CMK (cell line): Measurements from ENCODE around the gene RPS10.

Source experiments
- DNase-seq: peaks from one replicate; pipeline ENCODE4 v3.0.0-alpha.2; 2010; ENCODE audit warnings: low read depth

RPS10 gene

DNA sequence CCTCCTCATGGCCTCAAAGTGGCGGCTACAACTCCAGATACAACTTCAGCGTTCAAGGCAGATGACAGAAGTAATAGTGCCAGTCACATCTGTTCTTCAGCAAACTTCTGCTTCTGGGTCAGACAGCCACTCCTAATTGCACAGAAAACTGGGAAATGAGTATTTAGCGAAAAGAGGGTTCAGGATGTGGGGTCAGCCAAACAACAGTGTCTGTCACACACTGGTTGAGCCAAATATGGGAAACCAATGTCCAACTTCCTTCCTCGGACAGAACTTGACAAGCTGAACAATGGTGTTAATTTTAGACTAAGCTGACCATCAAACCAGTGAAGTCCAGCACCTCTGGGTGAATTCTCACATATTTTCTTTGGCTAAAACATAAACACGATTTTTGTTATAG is 55.5 kb downstream of the RPS10 start:
- no peak for DNase-seq

DNA sequence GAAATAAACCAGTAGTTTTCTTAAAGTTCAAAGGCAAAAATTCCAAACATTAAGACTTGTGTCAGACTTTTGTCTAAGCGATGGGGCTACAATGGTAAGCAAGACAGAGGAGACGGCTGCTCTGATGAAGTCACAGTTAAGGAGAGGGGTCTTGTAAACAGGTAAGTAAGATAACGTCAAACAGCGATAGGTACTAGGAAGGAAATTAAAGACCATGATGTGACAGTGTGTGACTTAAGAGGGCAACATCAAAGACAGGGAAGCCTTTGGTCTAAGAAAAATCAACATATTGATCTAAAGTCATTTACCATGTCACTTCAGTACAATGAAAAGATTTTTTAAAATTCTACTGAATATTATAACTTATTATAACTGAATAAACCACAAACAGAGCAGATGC is 56.5 kb downstream of the RPS10 start:
- no peak for DNase-seq
